Neuronal stem cell (in vitro differentiated cells): ENCODE data around the gene NOTO.

Source experiments
- DNase-seq: peaks from one replicate; pipeline ENCODE4 v3.0.0-alpha.2; 2013; ENCODE audit warnings: low spot score
- H2AFZ ChIP-seq: one replicate; pipeline ENCODE4 v1.6.1; 2013; ENCODE audit warnings: mild to moderate bottlenecking, low read length, inconsistent platforms
- H2AK5ac ChIP-seq: 2 replicates; pipeline ENCODE4 v1.6.1; 2013; ENCODE audit warnings: low read depth, mild to moderate bottlenecking, inconsistent platforms, low read length, moderate library complexity, mixed read lengths
- H2BK120ac ChIP-seq: 2 replicates; pipeline ENCODE4 v1.6.1; 2013; ENCODE audit warnings: low read depth, mild to moderate bottlenecking, inconsistent platforms, low read length, moderate library complexity, mixed read lengths
- H2BK12ac ChIP-seq: one replicate; pipeline ENCODE4 v1.6.1; 2013; ENCODE audit warnings: low read length, inconsistent platforms
- H2BK15ac ChIP-seq: 2 replicates; pipeline ENCODE4 v1.6.1; 2013; ENCODE audit warnings: mild to moderate bottlenecking, low read length, inconsistent platforms, mixed read lengths
- H2BK5ac ChIP-seq: one replicate; pipeline ENCODE4 v1.6.1; 2013; ENCODE audit warnings: inconsistent platforms, mild to moderate bottlenecking, low read length, moderate library complexity
- H3K14ac ChIP-seq: one replicate; pipeline ENCODE4 v1.6.1; 2013; ENCODE audit warnings: low read length, inconsistent platforms
- H3K18ac ChIP-seq: 2 replicates; pipeline ENCODE4 v1.6.1; 2013; ENCODE audit warnings: low read length, inconsistent platforms
- H3K23ac ChIP-seq: 2 replicates; pipeline ENCODE4 v1.6.1; 2013; ENCODE audit warnings: low read depth, mild to moderate bottlenecking, mixed read lengths, low read length, inconsistent platforms; ENCODE audit not compliant: poor library complexity
- H3K27ac ChIP-seq: replicated peaks from 3 replicates; pipeline ENCODE4 v1.5.1; 2013; ENCODE audit warnings: low read length, inconsistent platforms
- H3K27me3 ChIP-seq, 3 experiments: 2 replicates each; pipeline ENCODE4 v1.6.1; 2013; ENCODE audit warnings: low read length in 3 of 3, mild to moderate bottlenecking in 2 of 3, inconsistent platforms in 1 of 3, low read depth in 1 of 3, mixed read lengths in 1 of 3, moderate library complexity in 1 of 3; ENCODE audit not compliant: control insufficient read depth in 3 of 3, insufficient read depth in 3 of 3
- H3K36me3 ChIP-seq, 2 donors: replicated peaks in 1 of 2; 2 replicates each; pipeline ENCODE4 v1.6.1; 2013; ENCODE audit warnings: low read length in 2 of 2; ENCODE audit not compliant: control insufficient read depth in 2 of 2, insufficient read depth in 2 of 2
- H3K4ac ChIP-seq: 2 replicates; pipeline ENCODE4 v1.6.1; 2013; ENCODE audit warnings: inconsistent platforms, mild to moderate bottlenecking, low read length, moderate library complexity
- H3K4me1 ChIP-seq, 2 donors: 1 replicate in 1 of 2; 2 replicates in 1 of 2; pipeline ENCODE4 v1.6.1; 2013; ENCODE audit warnings: low read length in 2 of 2, low read depth in 1 of 2; ENCODE audit not compliant: control insufficient read depth in 2 of 2, insufficient read depth in 1 of 2
- H3K4me2 ChIP-seq: one replicate; pipeline ENCODE4 v1.6.1; 2013; ENCODE audit warnings: mild to moderate bottlenecking, low read length, inconsistent platforms; ENCODE audit not compliant: insufficient read depth, poor library complexity, severe bottlenecking
- H3K4me3 ChIP-seq, 2 donors: 2 replicates each; pipeline ENCODE4 v1.5.1; 2013; ENCODE audit warnings: low read length in 2 of 2, mild to moderate bottlenecking in 2 of 2, inconsistent platforms in 1 of 2, moderate library complexity in 1 of 2
- H3K79me1 ChIP-seq: one replicate; pipeline ENCODE4 v1.6.1; 2013; ENCODE audit warnings: low read depth, mild to moderate bottlenecking, inconsistent platforms, low read length, moderate library complexity
- H3K9ac ChIP-seq: one replicate; pipeline ENCODE4 v1.6.1; 2013; ENCODE audit warnings: mild to moderate bottlenecking, low read depth, low read length, inconsistent platforms; ENCODE audit not compliant: poor library complexity
- H3K9me3 ChIP-seq, 2 donors: replicated peaks in 1 of 2; 2 replicates each; pipeline versions ENCODE3 to v1.6.1; 2013; ENCODE audit warnings: low read length in 2 of 2, mild to moderate bottlenecking in 2 of 2, inconsistent platforms in 1 of 2, low read depth in 1 of 2, mixed read lengths in 1 of 2, moderate library complexity in 1 of 2; ENCODE audit not compliant: control insufficient read depth in 2 of 2, insufficient read depth in 1 of 2
- H4K8ac ChIP-seq: one replicate; pipeline ENCODE4 v1.6.1; 2013; ENCODE audit warnings: low read depth, mild to moderate bottlenecking, inconsistent platforms, low read length, moderate library complexity
- H4K91ac ChIP-seq: one replicate; pipeline ENCODE4 v1.6.1; 2013; ENCODE audit warnings: low read length, low read depth, mild to moderate bottlenecking, inconsistent platforms; ENCODE audit not compliant: poor library complexity
- WGBS, 2 donors: extraction: QIAGEN DNeasy Blood & Tissue Kit; methylation state at CpG; one replicate each; pipeline ENCODE4 v1.1.7; 2013; ENCODE audit warnings: missing lambda C conversion rate in 2 of 2, mixed read lengths in 1 of 2; ENCODE audit not compliant: insufficient read length in 2 of 2, insufficient replicate concordance in 1 of 2; ENCODE audit errors: extremely low coverage in 2 of 2; 5-methylcytosine and 5-hydroxymethylcytosine counted together

Gene NOTO

GRCh38 chr2:73176881-73177644 is 25.3 kb upstream of the NOTO start:
- no peak overlapping the region for H3K14ac ChIP-seq
- no CpG with 5 or more reads among the region's 56 CpGs for WGBS, 2 donors
- H3K36me3 ChIP-seq: no peaks in the 10 kb centered on the region
- H3K4ac ChIP-seq: no peak overlapping the region
- peak overlapping the region; percentile 98 for H2AFZ ChIP-seq
- H4K8ac ChIP-seq: peak overlapping the region; percentile 76
- peak overlapping the region; percentile 89 for H3K9ac ChIP-seq
- H2AK5ac ChIP-seq: no peak overlapping the region
- no peak overlapping the region for H3K27ac ChIP-seq
- no peak overlapping the region for H4K91ac ChIP-seq
- H2BK12ac ChIP-seq: no peak overlapping the region
- H2BK15ac ChIP-seq: peak overlapping the region; percentile 9
- peaks cover 16 to 74% (median 54%) of the 10 kb centered on the region in 3 experiments for H3K27me3 ChIP-seq
- DNase-seq: peak; percentile 87
- H3K18ac ChIP-seq: peak overlapping the region; percentile 87
- peak overlapping the region; percentile 92 for H3K4me2 ChIP-seq
- peak overlapping the region; percentile 52 to 77 for H3K4me3 ChIP-seq
- H3K23ac ChIP-seq: no peak overlapping the region
- H3K4me1 ChIP-seq: peaks cover 16% of the 10 kb centered on the region in 2 donors
- no peaks in the 10 kb centered on the region for H3K9me3 ChIP-seq
- H3K79me1 ChIP-seq: peaks cover 2% of the 10 kb centered on the region
- H2BK5ac ChIP-seq: peak overlapping the region; percentile 36
- H2BK120ac ChIP-seq: no peak overlapping the region

GRCh38 chr2:73177645-73178255 is 24.6 kb upstream of the NOTO start:
- no peak overlapping the region for H2BK15ac ChIP-seq
- H3K79me1 ChIP-seq: peaks cover 2% of the 10 kb centered on the region
- no peak overlapping the region for H2BK12ac ChIP-seq
- no peak for DNase-seq
- no peak overlapping the region for H4K91ac ChIP-seq
- H3K18ac ChIP-seq: peak overlapping the region; percentile 62
- H4K8ac ChIP-seq: no peak overlapping the region
- H3K27me3 ChIP-seq: peaks cover 16 to 70% (median 52%) of the 10 kb centered on the region in 3 experiments
- H3K23ac ChIP-seq: no peak overlapping the region
- H2BK5ac ChIP-seq: no peak overlapping the region
- H3K4me2 ChIP-seq: peak overlapping the region; percentile 31
- no peak overlapping the region for H2AK5ac ChIP-seq
- H3K27ac ChIP-seq: no peak overlapping the region
- no peaks in the 10 kb centered on the region for H3K36me3 ChIP-seq
- peak overlapping the region; percentile 98 for H2AFZ ChIP-seq
- no peak overlapping the region for H3K9ac ChIP-seq
- H3K4me1 ChIP-seq: peaks cover 16% of the 10 kb centered on the region in 2 donors
- no peak overlapping the region for H3K4me3 ChIP-seq
- no peak overlapping the region for H3K14ac ChIP-seq
- no peaks in the 10 kb centered on the region for H3K9me3 ChIP-seq
- no peak overlapping the region for H2BK120ac ChIP-seq
- no CpG with 5 or more reads among the region's 12 CpGs for WGBS, 2 donors
- H3K4ac ChIP-seq: no peak overlapping the region

GRCh38 chr2:73185965-73186364 is 16.4 kb upstream of the NOTO start:
- no peak for DNase-seq
- Histone ChIP-seq H3K23ac (no peak overlapping the region), H3K4me1 (no peaks in the 10 kb centered on the region), H3K14ac (no peak overlapping the region), H3K79me1 (no peaks in the 10 kb centered on the region), H3K36me3 (no peaks in the 10 kb centered on the region), H3K18ac (no peak overlapping the region), H2BK120ac (no peak overlapping the region), H3K4me3 (no peak overlapping the region), H4K91ac (no peak overlapping the region), H3K9me3 (no peaks in the 10 kb centered on the region), H2BK12ac (no peak overlapping the region), H3K4ac (no peak overlapping the region), H4K8ac (no peak overlapping the region), H3K9ac (no peak overlapping the region), H2BK5ac (no peak overlapping the region), H3K27me3 (peaks cover 0 to 28% (median 0%) of the 10 kb centered on the region in 3 experiments), H2AK5ac (no peak overlapping the region), H3K4me2 (no peak overlapping the region), H2AFZ (no peak overlapping the region), H3K27ac (no peak overlapping the region), H2BK15ac (no peak overlapping the region)
- WGBS, 2 donors: no CpG with 5 or more reads among the region's 2 CpGs

- no peak overlapping the region for H2BK120ac ChIP-seq
- no peak overlapping the region for H3K9ac ChIP-seq
- H3K79me1 ChIP-seq: no peaks in the 10 kb centered on the region
- H2AFZ ChIP-seq: no peak overlapping the region
- no peak for DNase-seq
- H3K27ac ChIP-seq: no peak overlapping the region
- H3K4me1 ChIP-seq: no peaks in the 10 kb centered on the region
- H2BK15ac ChIP-seq: no peak overlapping the region
- H3K14ac ChIP-seq: no peak overlapping the region
- H3K36me3 ChIP-seq: no peaks in the 10 kb centered on the region
- no peak overlapping the region for H2AK5ac ChIP-seq
- no peak overlapping the region for H4K8ac ChIP-seq
- no peak overlapping the region for H3K4me2 ChIP-seq
- no peak overlapping the region for H3K23ac ChIP-seq
- H3K4me3 ChIP-seq: no peak overlapping the region
- no peak overlapping the region for H3K18ac ChIP-seq
- no CpG with 5 or more reads among the region's 2 CpGs for WGBS, 2 donors
- H2BK5ac ChIP-seq: no peak overlapping the region
- H3K4ac ChIP-seq: no peak overlapping the region
- no peak overlapping the region for H4K91ac ChIP-seq
- no peaks in the 10 kb centered on the region for H3K9me3 ChIP-seq
- H3K27me3 ChIP-seq: peaks cover 0 to 39% (median 0%) of the 10 kb centered on the region in 3 experiments
- no peak overlapping the region for H2BK12ac ChIP-seq
These were observed 14.8 kb upstream of the NOTO start for GRCh38 chr2:73187549-73187948.
